ENCODE measurements around the gene NEGR1.

Gene NEGR1

DNA sequence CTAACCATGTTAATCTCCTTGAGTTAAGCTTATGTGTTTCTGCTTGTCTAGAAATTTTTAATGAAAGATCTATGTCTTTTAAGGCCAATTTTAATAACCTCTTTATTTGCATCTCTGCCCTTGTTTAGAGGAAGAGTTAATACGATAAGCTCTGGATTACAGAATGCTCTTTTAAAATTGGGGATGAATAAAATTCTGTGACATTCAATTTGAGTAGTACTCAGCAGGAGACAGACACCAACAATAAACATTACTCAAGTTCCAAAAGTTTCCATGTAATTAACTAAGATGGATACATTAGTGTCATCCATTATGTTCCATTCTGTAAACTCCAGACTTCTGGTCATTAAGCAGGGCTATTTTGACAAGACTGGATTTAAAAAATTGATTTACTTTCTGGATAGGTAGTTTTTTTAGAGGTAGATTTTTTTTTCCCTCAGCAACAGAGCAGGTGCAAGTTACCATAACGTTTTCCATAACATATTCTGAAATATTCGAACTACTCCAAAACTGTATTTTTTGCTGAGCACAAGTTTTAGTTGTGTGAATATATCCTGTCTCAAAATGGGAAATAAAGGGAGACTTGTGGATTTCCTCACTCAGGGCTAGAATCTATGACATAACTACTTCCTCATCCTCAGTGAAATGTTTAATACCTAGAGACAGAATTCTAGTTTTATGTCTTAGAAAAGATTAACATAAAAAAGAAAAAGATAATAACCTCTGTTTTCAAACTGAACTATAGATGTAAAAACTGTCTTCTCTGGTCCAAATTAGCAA, 221.7 kb downstream of the NEGR1 start:
- DNase-seq (ENCODE audit: low read depth, low spot score): no peak
- ChIA-PET CTCF (interaction anchor here (0.8 kb wide), 1 partner anchor 23 kb away, joined by 4 read pairs; no protein-coding TSS in a partner anchor), POLR2A (no interaction called here)
- TF ChIP-seq, protein P1, sequence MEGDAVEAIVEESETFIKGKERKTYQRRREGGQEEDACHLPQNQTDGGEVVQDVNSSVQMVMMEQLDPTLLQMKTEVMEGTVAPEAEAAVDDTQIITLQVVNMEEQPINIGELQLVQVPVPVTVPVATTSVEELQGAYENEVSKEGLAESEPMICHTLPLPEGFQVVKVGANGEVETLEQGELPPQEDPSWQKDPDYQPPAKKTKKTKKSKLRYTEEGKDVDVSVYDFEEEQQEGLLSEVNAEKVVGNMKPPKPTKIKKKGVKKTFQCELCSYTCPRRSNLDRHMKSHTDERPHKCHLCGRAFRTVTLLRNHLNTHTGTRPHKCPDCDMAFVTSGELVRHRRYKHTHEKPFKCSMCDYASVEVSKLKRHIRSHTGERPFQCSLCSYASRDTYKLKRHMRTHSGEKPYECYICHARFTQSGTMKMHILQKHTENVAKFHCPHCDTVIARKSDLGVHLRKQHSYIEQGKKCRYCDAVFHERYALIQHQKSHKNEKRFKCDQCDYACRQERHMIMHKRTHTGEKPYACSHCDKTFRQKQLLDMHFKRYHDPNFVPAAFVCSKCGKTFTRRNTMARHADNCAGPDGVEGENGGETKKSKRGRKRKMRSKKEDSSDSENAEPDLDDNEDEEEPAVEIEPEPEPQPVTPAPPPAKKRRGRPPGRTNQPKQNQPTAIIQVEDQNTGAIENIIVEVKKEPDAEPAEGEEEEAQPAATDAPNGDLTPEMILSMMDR (IDR thresholded peaks at IDR 0.05; ENCODE audit: insufficient read depth, low read length, missing control alignments): no peak
- no peak overlapping the region for H3K4me3 ChIP-seq (ENCODE audit: low read depth, low read length)

DNA sequence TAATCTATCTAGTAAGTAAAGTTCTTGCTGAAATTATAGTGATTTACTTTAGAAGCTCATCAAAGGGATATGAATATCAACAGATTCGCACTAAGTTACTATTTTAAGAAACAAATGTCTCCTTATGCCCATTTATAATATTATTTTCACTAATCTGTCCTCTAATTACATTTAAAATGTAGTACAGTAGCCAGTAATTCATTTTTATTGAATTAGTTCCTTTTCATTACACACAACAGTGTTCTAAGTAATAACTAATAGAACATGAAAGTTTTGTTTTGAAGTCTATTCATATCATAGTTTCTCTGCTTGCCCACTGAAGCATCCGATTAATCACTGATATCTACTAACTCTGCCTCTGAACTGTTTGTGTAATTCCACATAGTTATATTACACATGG, 225.8 kb downstream of the NEGR1 start:
- no peak for DNase-seq (ENCODE audit: low read depth, low spot score)
- POLR2A ChIA-PET: no interaction called here
- TF ChIP-seq, protein P1 (IDR thresholded peaks at IDR 0.05; ENCODE audit: insufficient read depth, low read length, missing control alignments): no peak
- CTCF ChIA-PET: interaction anchor here (1.8 kb wide), 1 partner anchor 18 kb away, joined by 5 read pairs; no protein-coding TSS in a partner anchor
- H3K4me3 ChIP-seq (ENCODE audit: low read depth, low read length): no peak overlapping the region

DNA sequence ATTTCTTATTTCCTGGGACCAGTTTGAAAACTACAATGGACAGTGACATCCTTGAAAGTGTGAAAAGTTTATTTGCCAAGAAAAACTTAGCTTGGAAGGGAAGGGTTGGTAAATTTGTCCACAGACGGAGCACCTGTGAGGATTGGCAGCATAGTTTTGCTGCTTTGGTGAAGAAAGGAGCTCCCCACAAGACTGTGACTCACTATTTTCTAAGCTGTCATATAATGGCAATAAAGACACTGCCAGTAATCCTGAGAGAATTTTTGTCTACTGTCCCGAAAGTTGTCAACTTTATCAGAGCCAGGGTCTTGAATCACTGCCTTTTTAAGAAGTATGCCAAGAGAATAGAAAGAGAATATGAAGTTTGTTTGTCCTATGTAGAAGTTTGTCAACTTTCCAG, 230.8 kb downstream of the NEGR1 start:
- DNase-seq (ENCODE audit: low read depth, low spot score): no peak
- TF ChIP-seq, protein P1 (IDR thresholded peaks at IDR 0.05; ENCODE audit: insufficient read depth, low read length, missing control alignments): no peak
- POLR2A ChIA-PET: no interaction called here
- CTCF ChIA-PET: interaction anchor here (1.1 to 2.0 kb wide), 2 partner anchors 13 to 15 kb away, joined by 5 to 14 read pairs; no protein-coding TSS in a partner anchor
- no peak overlapping the region for H3K4me3 ChIP-seq (ENCODE audit: low read depth, low read length)

DNA sequence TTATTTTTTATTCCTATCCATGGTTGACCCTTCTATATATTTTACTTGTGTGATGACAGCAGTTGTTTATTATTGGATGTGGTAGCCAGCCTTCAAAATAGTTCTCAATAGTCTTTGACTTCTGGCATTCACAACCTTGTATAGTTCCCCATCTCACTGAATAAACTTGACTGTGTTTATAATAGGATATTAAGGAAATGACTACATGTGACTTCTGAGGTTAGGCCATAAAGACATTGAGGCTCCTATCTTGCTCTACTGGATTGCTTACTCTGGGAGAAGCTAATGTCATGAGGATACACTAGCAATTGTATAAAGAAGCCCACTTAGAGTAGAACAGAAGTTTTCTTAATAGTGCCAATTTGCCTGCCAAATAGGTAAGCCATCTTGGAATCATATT, 231.8 kb downstream of the NEGR1 start:
- TF ChIP-seq, protein P1 (IDR thresholded peaks at IDR 0.05; ENCODE audit: insufficient read depth, low read length, missing control alignments): no peak
- POLR2A ChIA-PET: no interaction called here
- CTCF ChIA-PET: no interaction called here
- DNase-seq (ENCODE audit: low read depth, low spot score): no peak
- H3K4me3 ChIP-seq (ENCODE audit: low read depth, low read length): no peak overlapping the region

DNA sequence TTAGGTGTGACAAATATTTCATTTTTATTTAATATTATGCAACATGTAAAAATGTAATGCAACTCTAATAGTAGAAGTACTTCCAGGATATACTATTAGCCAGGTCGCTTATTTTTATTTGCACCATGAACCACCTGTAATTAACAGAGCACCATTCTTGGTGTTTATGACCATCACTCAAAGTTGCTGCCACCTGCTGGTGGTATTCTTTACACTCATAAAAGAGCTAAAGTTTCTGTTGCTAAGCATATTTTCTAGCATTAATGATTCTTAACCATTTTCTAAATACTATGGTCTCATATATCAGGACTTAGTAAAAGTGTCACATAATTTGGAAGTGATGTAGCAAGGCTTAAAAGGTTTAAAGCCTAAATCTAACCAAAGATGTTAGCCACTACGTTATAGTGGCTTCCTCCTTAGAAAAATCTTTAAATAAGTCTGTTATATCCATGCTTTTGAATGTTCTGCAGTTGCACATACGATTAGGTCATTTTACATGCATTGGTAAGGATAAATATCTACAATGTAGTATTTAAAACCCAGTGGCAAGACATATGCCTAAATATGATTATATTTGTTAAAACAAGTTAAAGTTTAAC, 244.5 kb downstream of the NEGR1 start:
- TF ChIP-seq, protein P1 (IDR thresholded peaks at IDR 0.05; ENCODE audit: insufficient read depth, low read length, missing control alignments): peak; percentile 34
- CTCF ChIA-PET: interaction anchor here (0.5 to 4.9 kb wide), 34 partner anchors 8 to 947 kb away, joined by 3 to 35 read pairs (median 4); no protein-coding TSS in a partner anchor
- no peak for DNase-seq (ENCODE audit: low read depth, low spot score)
- H3K4me3 ChIP-seq (ENCODE audit: low read depth, low read length): no peak overlapping the region
- POLR2A ChIA-PET: no interaction called here

DNA sequence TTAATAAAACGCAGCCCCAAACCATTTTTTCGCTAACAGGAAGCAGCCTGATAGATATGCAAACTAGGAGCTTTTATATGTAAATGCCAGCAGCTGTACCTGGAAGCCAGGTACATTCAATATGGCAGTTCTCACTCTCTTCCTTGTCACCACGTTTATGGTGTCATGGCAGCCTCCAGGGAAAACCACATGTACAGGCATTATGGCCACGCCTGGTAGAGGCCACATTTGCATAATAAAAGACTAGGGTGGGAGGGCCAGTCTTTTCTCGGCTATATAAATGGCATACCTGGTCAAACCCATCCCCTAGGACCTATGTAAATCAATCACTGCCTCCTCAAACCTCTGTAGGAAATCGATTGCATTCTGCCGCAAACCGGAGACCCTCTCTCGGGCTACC, 247.5 kb downstream of the NEGR1 start:
- TF ChIP-seq, protein P1 (IDR thresholded peaks at IDR 0.05; ENCODE audit: insufficient read depth, low read length, missing control alignments): no peak
- ChIA-PET CTCF (interaction anchor here (1.7 kb wide), 1 partner anchor 11 kb away, joined by 8 read pairs; no protein-coding TSS in a partner anchor), POLR2A (no interaction called here)
- DNase-seq (ENCODE audit: low read depth, low spot score): no peak
- H3K4me3 ChIP-seq (ENCODE audit: low read depth, low read length): no peak overlapping the region

Data from AG04449 (cell line).